Ovary (tissue), 9 donors: ENCODE data around the gene HERC4. TPM values are rescaled to one million over a fixed set of nuclear protein-coding genes. Genes with fewer than 3 reads are reported as not detected.
"Not testable (repeated sequence)": the region's sequence is repeated elsewhere in the genome, so short reads cannot be mapped to it uniquely, and the experiment has no call there.

Source experiments
- DNase-seq, 5 donors: peaks; one replicate each; pipeline ENCODE4 v3.0.0-alpha.2; 2019 to 2020
- H3K27ac ChIP-seq, 2 donors: fragments of 200-600 bp; one replicate each; pipeline versions ENCODE4 v1.5.1 to v1.8.0; 2019 to 2022
- H3K27me3 ChIP-seq: fragments of 200-600 bp; one replicate; pipeline ENCODE4 v1.8.0; 2022
- H3K36me3 ChIP-seq: fragments of 200-600 bp; sonication (generic); one replicate; pipeline ENCODE4 v1.5.1; 2019
- H3K4me1 ChIP-seq: one replicate; pipeline ENCODE4 v1.8.1; 2013; ENCODE audit warnings: mild to moderate bottlenecking, moderate library complexity; ENCODE audit not compliant: insufficient read depth
- H3K4me3 ChIP-seq: fragments of 200-600 bp; sonication (generic); one replicate; pipeline ENCODE4 v1.5.1; 2017
- H3K9me3 ChIP-seq, 2 donors: fragments of 200-600 bp in 1 of 2; sonication (generic) in 1 of 2; one replicate each; pipeline versions ENCODE4 v1.5.1 to v1.8.1; 2013 to 2019; ENCODE audit warnings: mild to moderate bottlenecking in 1 of 2, moderate library complexity in 1 of 2
- EP300 ChIP-seq: sonication (generic); formaldehyde crosslinking; IDR thresholded peaks from one replicate; pipeline ENCODE4 v1.6.1; 2017; ENCODE audit warnings: antibody characterized with exemption
- POLR2A ChIP-seq: fragments of 450-650 bp; IDR thresholded peaks from one replicate; pipeline ENCODE4 v1.6.1; 2017; ENCODE audit warnings: antibody characterized with exemption, mild to moderate bottlenecking, moderate library complexity
- WGBS, 3 donors: extraction: QIAGEN DNeasy Blood & Tissue Kit in 1 of 3; methylation state at CpG; one replicate each; pipeline versions ENCODE4 v1.1.5 to v1.1.7; 2013 to 2017; 5-methylcytosine and 5-hydroxymethylcytosine counted together
- intact Hi-C, 4 donors: fragments of 100-400 bp; cut with DNase I; formaldehyde crosslinking; loops; one replicate each; pipeline versions ENCODE4 v1.11.0 to v1.15.1; 2022 to 2023
- polyA plus RNA-seq, 2 donors: library from polyadenylated mRNA; stranded (reverse); fragments of 200-250 nt in 1 of 2; fragments of 350-450 nt in 1 of 2; fragmentation: Illumina TruSeq in 1 of 2; extraction: RNeasy Lipid Tissue Mini Kit (QIAGEN cat#74804) in 1 of 2; gene quantifications; one replicate each; pipeline ENCODE4 v1.2.3, GENCODE V29; 2013 to 2014
- total RNA-seq, 7 donors: library from RNA; depleted of rRNA in 2 of 7; stranded (reverse); fragments of >200 nt in 2 of 7; fragmentation: NEBNext Ultra II Directional in 3 of 7; extraction: Animal tissue kit (Norgen Biotek cat#: 25700) in 3 of 7; gene quantifications; one replicate each; pipeline versions ENCODE4 v1.1.0 to v1.2.4, GENCODE V29; 2016 to 2023
- TF ChIP-seq, protein P1 (sequence below), 3 donors: fragments of 450-650 bp in 2 of 3; fragments of 200-600 bp in 1 of 3; IDR thresholded peaks; one replicate each; pipeline versions ENCODE4 v1.5.1 to v1.8.0; 2016 to 2022; ENCODE audit warnings: antibody characterized with exemption in 3 of 3, mild to moderate bottlenecking in 1 of 3
- donor health status: DM: no; HTN: no; CAD: no; lungs with moderate emphysema.
- donor health status: DM: no; HTN: no; CAD: no.
- donor health status: Bipolar disorder and iron deficiency.
- donor health status: DM: yes; HTN: yes; CAD: no.
- donor health status: DM: no; HTN: no; CAD: no.
- donor health status: DM: yes; HTN: yes; CAD: no.

HERC4 gene
- total and polyA plus RNA-seq, 9 donors, result 16.4 to 54.7 (median 43.5) TPM

DNA sequence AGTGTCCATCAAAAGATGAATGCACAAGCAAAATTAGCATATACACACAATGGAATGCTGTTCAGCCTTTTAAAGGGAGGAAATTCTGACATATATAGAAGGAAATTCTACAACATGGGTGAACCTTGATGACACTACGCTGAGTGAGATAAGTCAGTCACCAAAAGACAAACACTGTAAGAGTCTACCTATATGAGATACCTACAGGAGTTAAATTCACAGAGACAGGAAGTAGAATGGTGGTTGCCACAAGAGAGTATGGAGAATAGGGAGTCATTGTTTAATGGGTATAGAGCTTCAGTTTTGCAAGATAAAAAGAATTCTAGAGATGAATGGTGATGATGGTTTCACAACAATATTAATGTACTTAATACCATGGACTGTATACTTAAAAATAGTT lies 51.8 kb downstream of the HERC4 start:
- Histone ChIP-seq H3K4me3 (no peak overlapping the region), H3K4me1 (no peaks in the 10 kb centered on the region), H3K27ac (no peak overlapping the region), H3K36me3 (no peaks in the 10 kb centered on the region), H3K9me3 (no peaks in the 10 kb centered on the region), H3K27me3 (no peaks in the 10 kb centered on the region)
- intact Hi-C loops, result no loop called here
- TF ChIP-seq, protein P1, sequence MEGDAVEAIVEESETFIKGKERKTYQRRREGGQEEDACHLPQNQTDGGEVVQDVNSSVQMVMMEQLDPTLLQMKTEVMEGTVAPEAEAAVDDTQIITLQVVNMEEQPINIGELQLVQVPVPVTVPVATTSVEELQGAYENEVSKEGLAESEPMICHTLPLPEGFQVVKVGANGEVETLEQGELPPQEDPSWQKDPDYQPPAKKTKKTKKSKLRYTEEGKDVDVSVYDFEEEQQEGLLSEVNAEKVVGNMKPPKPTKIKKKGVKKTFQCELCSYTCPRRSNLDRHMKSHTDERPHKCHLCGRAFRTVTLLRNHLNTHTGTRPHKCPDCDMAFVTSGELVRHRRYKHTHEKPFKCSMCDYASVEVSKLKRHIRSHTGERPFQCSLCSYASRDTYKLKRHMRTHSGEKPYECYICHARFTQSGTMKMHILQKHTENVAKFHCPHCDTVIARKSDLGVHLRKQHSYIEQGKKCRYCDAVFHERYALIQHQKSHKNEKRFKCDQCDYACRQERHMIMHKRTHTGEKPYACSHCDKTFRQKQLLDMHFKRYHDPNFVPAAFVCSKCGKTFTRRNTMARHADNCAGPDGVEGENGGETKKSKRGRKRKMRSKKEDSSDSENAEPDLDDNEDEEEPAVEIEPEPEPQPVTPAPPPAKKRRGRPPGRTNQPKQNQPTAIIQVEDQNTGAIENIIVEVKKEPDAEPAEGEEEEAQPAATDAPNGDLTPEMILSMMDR (IDR thresholded peaks at IDR 0.05), result no peak
- TF ChIP-seq POLR2A (no peak), EP300 (no peak)
- WGBS, 3 donors, result 99 to 100% (median 100%) methylated on average over 1 of the region's 1 CpG
- DNase-seq, result no peak

DNA sequence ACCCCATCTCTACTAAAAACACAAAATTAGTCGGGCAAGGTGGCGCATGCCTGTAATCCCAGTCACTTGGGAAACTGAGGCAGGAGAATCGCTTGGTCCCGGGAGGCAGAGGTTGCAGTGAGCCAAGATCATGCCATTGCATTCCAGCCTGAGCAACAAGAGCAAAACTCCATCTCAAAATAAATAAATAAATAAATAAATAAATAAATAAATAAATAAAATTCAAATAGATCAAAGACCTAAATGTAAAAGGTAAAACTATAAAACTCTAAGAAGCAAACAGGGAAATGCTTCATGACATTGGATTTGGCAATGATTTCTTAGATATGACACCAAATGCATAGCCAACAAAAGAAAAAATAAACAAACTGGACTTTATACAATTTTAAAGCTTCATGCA lies 52.8 kb downstream of the HERC4 start:
- H3K9me3 ChIP-seq, H3K36me3 ChIP-seq, H3K4me3 ChIP-seq, H3K27me3 ChIP-seq, DNase-seq, H3K4me1 ChIP-seq, intact Hi-C loops, H3K27ac ChIP-seq: not testable (repeated sequence)
- WGBS, 3 donors, result 95 to 98% (median 95%) methylated on average over 4 of the region's 4 CpGs

DNA sequence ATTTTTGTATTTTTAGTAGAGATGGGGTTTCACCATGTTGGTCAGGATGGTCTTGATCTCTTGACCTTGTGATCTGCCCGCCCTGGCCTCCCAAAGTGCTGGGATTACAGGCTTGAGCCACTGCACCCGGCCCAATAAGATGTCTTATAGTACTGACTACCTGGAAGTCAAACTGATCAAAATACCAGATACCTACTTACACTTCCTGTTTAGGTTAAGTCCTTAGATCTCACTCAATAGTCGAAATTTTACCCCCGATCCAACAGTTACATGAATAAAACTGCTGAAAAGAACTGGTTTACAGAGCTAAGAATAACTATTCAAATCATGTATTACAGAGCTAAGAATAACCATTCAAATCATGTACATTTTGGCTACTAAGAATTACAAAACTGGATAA lies 58.6 kb downstream of the HERC4 start:
- H3K4me3 ChIP-seq, DNase-seq, H3K36me3 ChIP-seq, H3K27ac ChIP-seq, H3K9me3 ChIP-seq, intact Hi-C loops, H3K27me3 ChIP-seq, H3K4me1 ChIP-seq: not testable (repeated sequence)
- WGBS, 3 donors, result 96 to 97% (median 97%) methylated on average over 4 of the region's 4 CpGs

DNA sequence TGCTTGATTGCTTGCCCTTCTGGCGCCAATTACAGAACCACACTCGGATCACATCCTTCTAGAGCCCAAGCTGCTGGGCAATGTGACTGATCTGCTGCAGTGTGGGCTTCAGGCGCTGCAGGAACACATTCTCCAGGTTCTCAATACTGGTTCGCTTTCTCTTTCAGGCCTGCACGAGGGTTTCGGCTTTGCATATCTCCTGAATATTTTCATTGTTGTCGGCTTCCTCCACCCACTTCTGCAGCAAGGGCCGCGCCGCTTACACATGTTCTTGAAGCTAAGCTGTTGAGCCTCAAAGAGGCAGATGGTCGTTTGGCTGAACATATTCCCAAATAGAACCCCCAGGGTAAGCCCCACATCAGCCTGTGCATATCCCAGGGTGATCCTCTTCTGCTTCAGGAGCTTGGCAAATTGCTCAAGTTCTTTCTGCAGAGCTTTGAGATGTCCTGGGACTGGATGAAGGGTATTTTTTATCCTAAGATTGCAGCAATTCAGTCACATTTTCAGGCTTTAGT lies 64.6 kb downstream of the HERC4 start:
- Histone ChIP-seq H3K36me3 (no peaks in the 10 kb centered on the region), H3K9me3 (no peaks in the 10 kb centered on the region), H3K27ac (no peak overlapping the region), H3K27me3 (no peaks in the 10 kb centered on the region), H3K4me3 (no peak overlapping the region), H3K4me1 (no peaks in the 10 kb centered on the region)
- intact Hi-C loops, result no loop called here
- DNase-seq, result no peak
- 94 to 97% (median 95%) methylated on average over 11 of the region's 11 CpGs for WGBS, 3 donors
- TF ChIP-seq, protein P1 (IDR thresholded peaks at IDR 0.05), result no peak
- no peak for TF ChIP-seq POLR2A
- no peak for TF ChIP-seq EP300

DNA sequence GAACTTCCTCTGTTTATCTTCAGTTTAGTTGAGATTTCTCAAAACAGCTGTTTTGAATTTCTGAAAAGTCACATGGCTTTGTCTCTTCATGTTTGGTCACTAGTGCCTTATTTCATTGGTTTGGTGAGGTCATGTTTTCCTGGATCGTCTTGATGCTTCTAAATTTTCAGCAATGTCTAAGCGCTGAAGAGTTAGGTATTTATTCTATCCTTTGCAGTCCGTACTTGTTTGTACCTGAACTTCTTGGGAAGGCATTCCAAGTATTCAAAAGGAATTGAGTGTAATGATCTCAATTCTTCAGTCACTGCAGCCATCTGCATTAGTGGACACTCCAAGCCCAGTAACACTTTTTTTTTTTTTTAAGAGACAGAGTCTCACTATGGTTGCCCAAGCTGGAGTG lies 67.7 kb downstream of the HERC4 start:
- Histone ChIP-seq H3K27me3 (no peaks in the 10 kb centered on the region), H3K27ac (no peak overlapping the region), H3K36me3 (no peaks in the 10 kb centered on the region), H3K4me3 (no peak overlapping the region), H3K4me1 (no peaks in the 10 kb centered on the region), H3K9me3 (no peaks in the 10 kb centered on the region)
- intact Hi-C loops, result no loop called here
- WGBS, 3 donors, result 94 to 100% (median 96%) methylated on average over 3 of the region's 3 CpGs
- DNase-seq, result no peak
- TF ChIP-seq EP300, result no peak
- no peak for TF ChIP-seq POLR2A
- TF ChIP-seq, protein P1 (IDR thresholded peaks at IDR 0.05), result no peak

DNA sequence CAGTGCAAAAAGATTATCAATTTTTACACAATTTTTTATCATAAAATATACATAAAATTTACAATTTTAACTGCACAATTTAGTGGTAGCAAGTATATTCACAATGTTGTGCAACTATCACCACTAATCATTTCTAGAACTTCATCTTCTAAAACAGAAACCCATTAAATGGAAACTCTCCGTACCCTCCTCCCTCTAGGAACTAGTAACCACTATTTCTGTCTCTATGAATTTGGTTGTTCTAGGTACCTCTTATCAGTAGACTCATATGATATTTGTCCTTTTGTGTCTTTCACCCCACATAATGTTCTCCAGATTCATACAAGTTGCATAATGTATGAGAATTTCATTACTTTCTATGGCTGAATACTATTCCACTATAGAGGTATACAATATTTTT lies 73.5 kb downstream of the HERC4 start:
- Histone ChIP-seq H3K36me3 (no peaks in the 10 kb centered on the region), H3K9me3 (no peaks in the 10 kb centered on the region), H3K27me3 (no peaks in the 10 kb centered on the region), H3K27ac (no peak overlapping the region), H3K4me1 (no peaks in the 10 kb centered on the region), H3K4me3 (no peak overlapping the region)
- intact Hi-C loops, result no loop called here
- TF ChIP-seq, protein P1 (IDR thresholded peaks at IDR 0.05), result no peak
- no peak for TF ChIP-seq POLR2A
- TF ChIP-seq EP300, result no peak
- 92 to 97% (median 96%) methylated on average over 1 of the region's 1 CpG for WGBS, 3 donors
- no peak for DNase-seq
